ENCODE data around the gene WDR18.
A peak's percentile ranks its signal among the peaks of the same experiment; 100 is the strongest.

The WDR18 gene

DNA sequence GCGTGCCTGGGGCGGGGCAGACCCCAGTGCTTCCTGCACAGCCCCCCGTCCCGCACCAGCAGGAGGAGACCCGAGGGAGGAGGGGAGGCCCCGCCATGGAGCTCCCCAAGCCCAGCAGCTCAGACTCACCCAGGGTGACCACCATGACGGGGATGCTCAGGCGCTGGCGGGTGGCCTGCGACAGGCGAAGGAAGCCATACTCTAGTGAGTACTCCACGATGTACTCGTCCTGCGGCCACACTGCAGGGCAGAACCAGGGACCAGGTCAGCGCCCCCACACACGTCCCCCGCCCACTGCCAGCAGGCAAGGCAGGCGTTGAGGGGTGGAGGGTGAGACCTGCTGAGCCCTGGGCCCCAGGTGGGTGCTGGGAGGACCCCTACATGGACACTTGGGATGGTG lies 28.2 kb downstream of the WDR18 start:
- TF ChIP-seq, protein P1, sequence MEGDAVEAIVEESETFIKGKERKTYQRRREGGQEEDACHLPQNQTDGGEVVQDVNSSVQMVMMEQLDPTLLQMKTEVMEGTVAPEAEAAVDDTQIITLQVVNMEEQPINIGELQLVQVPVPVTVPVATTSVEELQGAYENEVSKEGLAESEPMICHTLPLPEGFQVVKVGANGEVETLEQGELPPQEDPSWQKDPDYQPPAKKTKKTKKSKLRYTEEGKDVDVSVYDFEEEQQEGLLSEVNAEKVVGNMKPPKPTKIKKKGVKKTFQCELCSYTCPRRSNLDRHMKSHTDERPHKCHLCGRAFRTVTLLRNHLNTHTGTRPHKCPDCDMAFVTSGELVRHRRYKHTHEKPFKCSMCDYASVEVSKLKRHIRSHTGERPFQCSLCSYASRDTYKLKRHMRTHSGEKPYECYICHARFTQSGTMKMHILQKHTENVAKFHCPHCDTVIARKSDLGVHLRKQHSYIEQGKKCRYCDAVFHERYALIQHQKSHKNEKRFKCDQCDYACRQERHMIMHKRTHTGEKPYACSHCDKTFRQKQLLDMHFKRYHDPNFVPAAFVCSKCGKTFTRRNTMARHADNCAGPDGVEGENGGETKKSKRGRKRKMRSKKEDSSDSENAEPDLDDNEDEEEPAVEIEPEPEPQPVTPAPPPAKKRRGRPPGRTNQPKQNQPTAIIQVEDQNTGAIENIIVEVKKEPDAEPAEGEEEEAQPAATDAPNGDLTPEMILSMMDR (IDR thresholded peaks at IDR 0.05; ENCODE audit: low read depth, low read length) = no peak
- in situ Hi-C loops (cut with HindIII; ENCODE audit: low sequenced_read_pairs) = no loop called here
- H3K4me3 ChIP-seq (ENCODE audit: low read depth, low read length) = no peak overlapping the region
- DNase-seq (ENCODE audit: low read depth, low spot score) = no peak

DNA sequence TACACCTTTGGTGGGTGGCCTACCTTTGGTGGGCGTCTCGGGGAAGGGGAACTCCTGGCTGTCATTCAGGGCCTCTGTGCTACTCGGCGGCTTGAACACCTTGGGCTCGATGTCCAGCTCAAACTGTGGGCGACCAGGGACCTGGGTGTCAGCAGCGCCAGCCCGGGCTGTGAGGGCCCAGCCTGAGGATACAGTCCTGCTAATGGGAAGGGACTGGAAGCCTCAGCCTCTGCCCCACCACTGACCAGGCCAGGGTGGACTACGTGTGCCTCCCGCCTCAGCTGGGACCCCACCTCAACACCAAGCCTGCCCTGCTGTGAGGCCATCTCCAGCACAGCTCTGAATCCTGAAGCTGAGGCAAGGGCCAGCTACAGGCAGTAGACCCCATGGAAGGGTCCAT lies 29.1 kb downstream of the WDR18 start:
- in situ Hi-C loops (cut with HindIII; ENCODE audit: low sequenced_read_pairs) = no loop called here
- no peak for DNase-seq (ENCODE audit: low read depth, low spot score)
- TF ChIP-seq, protein P1 (IDR thresholded peaks at IDR 0.05; ENCODE audit: low read depth, low read length) = no peak
- no peak overlapping the region for H3K4me3 ChIP-seq (ENCODE audit: low read depth, low read length)

DNA sequence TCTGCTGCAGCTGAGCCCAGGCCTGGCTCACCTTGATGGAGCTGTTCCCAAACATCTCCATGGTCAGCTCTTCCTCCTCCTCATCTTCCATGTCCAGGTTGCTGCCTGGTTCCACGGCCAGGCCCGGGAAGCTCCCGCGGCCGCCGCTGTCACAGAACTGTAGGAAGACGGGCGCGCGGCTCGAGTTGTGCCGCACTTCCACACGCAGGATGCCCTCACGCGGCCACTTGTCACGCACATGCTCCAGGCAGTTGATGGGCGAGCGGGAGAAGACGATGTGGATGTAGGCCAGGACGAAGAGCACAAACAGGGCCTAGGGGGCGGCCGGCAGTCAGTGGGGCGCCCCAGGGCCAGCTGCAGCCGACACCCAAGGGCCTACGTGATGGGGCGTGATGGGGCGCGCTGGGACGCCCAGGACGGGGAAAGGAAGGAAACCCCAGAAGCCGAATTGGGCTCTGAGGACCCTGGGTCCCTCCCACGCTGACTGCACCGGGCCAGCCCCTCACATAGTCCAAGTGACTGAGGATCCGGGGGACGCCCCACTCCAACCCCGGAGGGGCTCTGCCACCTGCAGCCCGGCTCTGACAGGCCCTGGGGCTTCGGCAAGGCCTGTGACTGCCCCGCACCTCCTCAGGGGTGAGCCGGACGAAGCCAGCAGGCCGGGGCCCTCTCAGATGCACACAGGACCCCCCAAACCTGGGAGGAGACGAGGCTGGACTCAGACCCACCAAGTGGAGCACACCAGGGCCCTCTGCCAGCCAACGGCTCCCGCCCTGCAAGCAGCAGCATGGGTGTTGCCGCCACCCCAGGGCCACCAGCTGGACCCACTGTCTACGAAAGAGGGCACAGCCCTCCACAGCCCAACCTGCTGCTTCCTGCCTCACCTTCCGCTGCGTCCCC lies 30.3 kb downstream of the WDR18 start:
- no peak for DNase-seq (ENCODE audit: low read depth, low spot score)
- TF ChIP-seq, protein P1 (IDR thresholded peaks at IDR 0.05; ENCODE audit: low read depth, low read length) = no peak
- no peak overlapping the region for H3K4me3 ChIP-seq (ENCODE audit: low read depth, low read length)
- in situ Hi-C loops (cut with HindIII; ENCODE audit: low sequenced_read_pairs) = no loop called here

DNA sequence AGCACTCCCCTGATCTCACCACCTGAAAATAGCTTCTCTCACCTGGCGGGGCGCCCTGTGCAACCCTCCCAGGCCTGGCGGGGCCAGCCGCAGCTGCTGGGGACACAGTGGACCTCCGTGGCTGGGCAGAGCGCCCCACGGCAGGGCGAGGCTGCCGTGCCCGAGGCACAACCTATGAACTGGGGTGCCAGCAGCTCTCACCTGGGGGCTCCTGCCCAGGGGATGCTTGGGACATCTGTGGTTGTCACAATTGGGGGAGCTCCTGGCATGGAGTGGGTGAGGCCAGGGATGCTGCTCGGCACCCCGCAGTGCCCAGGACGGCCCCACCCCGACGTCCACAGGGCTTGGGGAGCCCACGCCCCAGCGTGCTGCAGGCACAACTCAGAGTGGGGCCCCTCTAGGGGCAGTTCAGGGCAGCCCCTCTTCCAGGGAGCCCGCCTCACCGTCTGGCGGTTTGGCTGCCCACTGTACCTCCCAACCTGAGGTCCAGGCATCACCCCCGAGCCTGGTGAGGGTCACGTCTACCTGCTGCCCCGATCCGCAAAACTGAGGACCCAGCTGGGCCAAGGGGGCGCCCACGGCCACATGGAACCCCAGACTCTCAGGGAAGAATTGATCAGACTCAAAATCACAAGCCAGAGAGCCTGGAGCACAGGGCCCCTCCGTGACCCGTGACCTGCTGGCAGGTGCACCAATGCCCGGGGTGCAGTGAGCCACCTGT lies 31.1 kb downstream of the WDR18 start:
- TF ChIP-seq, protein P1 (IDR thresholded peaks at IDR 0.05; ENCODE audit: low read depth, low read length) = no peak
- in situ Hi-C loops (cut with HindIII; ENCODE audit: low sequenced_read_pairs) = no loop called here
- no peak for DNase-seq (ENCODE audit: low read depth, low spot score)
- H3K4me3 ChIP-seq (ENCODE audit: low read depth, low read length) = no peak overlapping the region

DNA sequence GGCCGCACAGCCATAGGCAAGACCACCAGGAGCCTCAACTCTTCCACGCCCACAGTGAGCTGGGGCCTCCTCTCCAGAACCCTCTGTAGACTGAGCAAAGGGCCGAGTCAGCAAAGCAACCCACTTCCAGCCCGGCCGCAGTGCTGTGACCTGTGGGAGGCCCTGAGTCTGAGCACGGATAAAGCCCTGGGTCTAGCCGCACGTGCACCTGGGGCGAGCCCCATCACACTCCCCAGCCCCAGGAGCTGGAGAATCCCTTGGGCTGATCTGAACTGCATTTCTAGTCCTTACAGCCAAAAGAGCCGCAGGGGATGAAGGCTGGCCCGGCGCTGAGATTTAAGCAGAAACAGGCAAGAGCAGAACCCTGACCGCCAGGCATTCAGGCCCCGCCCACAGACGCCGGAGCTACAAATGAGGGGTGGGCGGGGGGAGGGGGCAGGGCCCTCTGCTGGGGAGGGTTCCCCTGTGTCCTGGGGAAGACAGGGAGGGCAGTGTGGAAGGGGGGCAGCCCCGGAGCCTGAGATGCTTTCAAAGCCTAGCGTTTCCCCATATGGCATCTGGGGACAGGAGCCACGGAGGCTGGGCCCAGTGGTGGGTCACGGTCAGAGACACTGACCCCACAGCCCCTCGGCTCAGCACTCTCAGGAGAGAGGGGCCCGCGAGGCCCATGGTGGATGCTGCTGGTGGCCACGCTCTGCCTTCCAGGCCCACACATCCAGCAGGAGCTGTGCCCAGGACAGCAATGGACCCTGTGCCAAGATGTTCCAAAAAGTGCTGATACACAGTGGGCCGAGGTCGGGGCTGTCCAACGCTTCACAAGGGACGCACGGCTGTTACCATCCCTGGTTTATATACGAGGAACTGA lies 31.9 kb downstream of the WDR18 start:
- TF ChIP-seq, protein P1 (IDR thresholded peaks at IDR 0.05; ENCODE audit: low read depth, low read length) = no peak
- no peak for DNase-seq (ENCODE audit: low read depth, low spot score)
- in situ Hi-C loops (cut with HindIII; ENCODE audit: low sequenced_read_pairs) = no loop called here
- H3K4me3 ChIP-seq (ENCODE audit: low read depth, low read length) = no peak overlapping the region

DNA sequence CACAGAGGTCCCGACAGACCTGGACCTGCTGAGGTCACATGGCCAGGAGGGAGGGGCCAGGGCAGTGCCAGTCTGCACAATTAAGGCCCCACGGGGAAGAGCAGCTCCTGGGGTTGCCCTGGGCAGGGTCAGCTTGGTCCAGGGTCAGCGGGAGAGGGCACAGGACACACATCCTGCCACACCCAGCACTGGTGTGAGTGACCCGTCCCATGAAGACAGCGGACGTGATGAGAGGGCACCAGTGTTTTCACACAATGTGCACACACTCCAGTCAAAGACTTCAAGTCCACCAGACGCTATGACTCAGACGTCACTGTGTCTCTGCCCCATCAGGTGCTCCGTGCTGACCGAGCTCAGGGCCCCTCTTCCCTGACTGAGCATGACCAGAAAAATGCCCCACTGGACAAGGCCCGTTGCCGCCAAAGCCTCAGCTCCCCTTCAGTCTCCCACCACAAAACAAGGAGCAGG lies 32.5 kb downstream of the WDR18 start:
- H3K4me3 ChIP-seq (ENCODE audit: low read depth, low read length) = no peak overlapping the region
- TF ChIP-seq, protein P1 (IDR thresholded peaks at IDR 0.05; ENCODE audit: low read depth, low read length) = no peak
- DNase-seq (ENCODE audit: low read depth, low spot score) = peak; percentile 48
- in situ Hi-C loops (cut with HindIII; ENCODE audit: low sequenced_read_pairs) = no loop called here

Data from astrocyte of the spinal cord (primary cell).